GM23248 (cell line): ENCODE measurements around the gene IQCK.

Experiments used
- EZH2 ChIP-seq: fragments of 200-600 bp; sonication (generic); IDR thresholded peaks from 2 replicates; pipeline ENCODE4 v1.6.1; 2018; ENCODE audit warnings: antibody characterized with exemption, mild to moderate bottlenecking; ENCODE audit not compliant: insufficient read depth, poor library complexity, severe bottlenecking
- EZH2phosphoT487 ChIP-seq: fragments of 200-600 bp; sonication (generic); IDR thresholded peaks from 2 replicates; pipeline ENCODE4 v1.6.1; 2018; ENCODE audit warnings: antibody characterized with exemption, moderate library complexity, mild to moderate bottlenecking, low read depth; ENCODE audit not compliant: insufficient read depth

- TF ChIP-seq EZH2phosphoT487 (no peak), EZH2 (no peak)
These were observed 36.6 kb downstream of the IQCK start for GRCh38 chr16:19754644-19755036.
